Measurements from ENCODE around the gene TNFRSF14. TPM values are rescaled to one million over a fixed set of nuclear protein-coding genes. Genes with fewer than 3 reads are reported as not detected.

TNFRSF14 gene
- total RNA-seq, 1 experiment from 2014 or later = 25.5 TPM

DNA sequence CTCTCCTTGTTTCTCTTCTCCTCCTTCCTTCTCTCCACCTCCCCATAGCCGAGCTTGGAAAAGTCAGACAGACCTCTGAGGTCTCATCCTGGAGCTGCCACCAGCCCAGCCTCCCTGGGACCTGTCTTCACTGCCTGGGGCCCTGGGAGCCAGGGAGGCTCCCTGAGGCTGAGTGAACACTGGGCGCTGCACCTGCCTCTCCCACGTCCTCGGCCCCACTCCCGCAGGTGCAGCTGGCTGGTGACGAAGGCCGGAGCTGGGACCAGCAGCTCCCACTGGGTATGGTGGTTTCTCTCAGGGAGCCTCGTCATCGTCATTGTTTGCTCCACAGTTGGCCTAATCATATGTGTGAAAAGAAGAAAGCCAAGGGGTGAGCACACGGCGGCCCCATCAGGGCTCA is 5.3 kb downstream of the TNFRSF14 start:
- H3K9me2 ChIP-seq (replicated peaks; ENCODE audit: low read length) = no peaks in the 10 kb centered on the region
- no peaks in the 10 kb centered on the region for H3F3A ChIP-seq (ENCODE audit: low read length, unreplicated experiment)
- BruUV-seq (replicated peaks) = no TSS peak
- H3K27ac ChIP-seq (ENCODE audit: low read length) = no peak overlapping the region
- no peaks in the 10 kb centered on the region for H4K20me1 ChIP-seq (ENCODE audit: low read length)
- TF ChIP-seq, protein P1, sequence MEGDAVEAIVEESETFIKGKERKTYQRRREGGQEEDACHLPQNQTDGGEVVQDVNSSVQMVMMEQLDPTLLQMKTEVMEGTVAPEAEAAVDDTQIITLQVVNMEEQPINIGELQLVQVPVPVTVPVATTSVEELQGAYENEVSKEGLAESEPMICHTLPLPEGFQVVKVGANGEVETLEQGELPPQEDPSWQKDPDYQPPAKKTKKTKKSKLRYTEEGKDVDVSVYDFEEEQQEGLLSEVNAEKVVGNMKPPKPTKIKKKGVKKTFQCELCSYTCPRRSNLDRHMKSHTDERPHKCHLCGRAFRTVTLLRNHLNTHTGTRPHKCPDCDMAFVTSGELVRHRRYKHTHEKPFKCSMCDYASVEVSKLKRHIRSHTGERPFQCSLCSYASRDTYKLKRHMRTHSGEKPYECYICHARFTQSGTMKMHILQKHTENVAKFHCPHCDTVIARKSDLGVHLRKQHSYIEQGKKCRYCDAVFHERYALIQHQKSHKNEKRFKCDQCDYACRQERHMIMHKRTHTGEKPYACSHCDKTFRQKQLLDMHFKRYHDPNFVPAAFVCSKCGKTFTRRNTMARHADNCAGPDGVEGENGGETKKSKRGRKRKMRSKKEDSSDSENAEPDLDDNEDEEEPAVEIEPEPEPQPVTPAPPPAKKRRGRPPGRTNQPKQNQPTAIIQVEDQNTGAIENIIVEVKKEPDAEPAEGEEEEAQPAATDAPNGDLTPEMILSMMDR (conservative IDR thresholded peaks at IDR 0.05; ENCODE audit: low read depth, low read length) = no peak
- no peak for TF ChIP-seq EZH2 (IDR thresholded peaks at IDR 0.05; ENCODE audit: low read length, unreplicated experiment)
- no peak for TF ChIP-seq EZH2phosphoT487 (IDR thresholded peaks at IDR 0.05; ENCODE audit: borderline replicate concordance, low read length)
- intact Hi-C loops (cut with micrococcal nuclease) = no loop called here
- no peak overlapping the region for H3K9ac ChIP-seq (ENCODE audit: low read length)
- no peak overlapping the region for H3K4me2 ChIP-seq (ENCODE audit: low read length)
- ChIA-PET POLR2A (ENCODE audit: unreplicated experiment) (no interaction called here), CTCF (interaction anchor here (0.6 to 1.0 kb wide), 2 partner anchors 11 to 76 kb away, joined by 3 to 7 read pairs; no protein-coding TSS in a partner anchor)
- H3K36me3 ChIP-seq (ENCODE audit: low read depth, low read length) = no peaks in the 10 kb centered on the region
- H3K4me3 ChIP-seq (ENCODE audit: low read length) = no peak overlapping the region
- ATAC-seq (no peak), DNase-seq (no peak)
- H3K4me1 ChIP-seq (ENCODE audit: insufficient read depth, low read length) = peaks cover 7% of the 10 kb centered on the region; the same call in 1 of the 2 replicates
- H3K9me3 ChIP-seq (ENCODE audit: low read length) = no peaks in the 10 kb centered on the region
- H2AFZ ChIP-seq (ENCODE audit: low read length) = no peak overlapping the region
- 0 out of 2 replicates have a peak, but pooled peaks cover 6% of the 10 kb centered on the region for H3K27me3 ChIP-seq (ENCODE audit: low read length)
- H3K79me2 ChIP-seq (ENCODE audit: low read length) = no peaks in the 10 kb centered on the region

DNA sequence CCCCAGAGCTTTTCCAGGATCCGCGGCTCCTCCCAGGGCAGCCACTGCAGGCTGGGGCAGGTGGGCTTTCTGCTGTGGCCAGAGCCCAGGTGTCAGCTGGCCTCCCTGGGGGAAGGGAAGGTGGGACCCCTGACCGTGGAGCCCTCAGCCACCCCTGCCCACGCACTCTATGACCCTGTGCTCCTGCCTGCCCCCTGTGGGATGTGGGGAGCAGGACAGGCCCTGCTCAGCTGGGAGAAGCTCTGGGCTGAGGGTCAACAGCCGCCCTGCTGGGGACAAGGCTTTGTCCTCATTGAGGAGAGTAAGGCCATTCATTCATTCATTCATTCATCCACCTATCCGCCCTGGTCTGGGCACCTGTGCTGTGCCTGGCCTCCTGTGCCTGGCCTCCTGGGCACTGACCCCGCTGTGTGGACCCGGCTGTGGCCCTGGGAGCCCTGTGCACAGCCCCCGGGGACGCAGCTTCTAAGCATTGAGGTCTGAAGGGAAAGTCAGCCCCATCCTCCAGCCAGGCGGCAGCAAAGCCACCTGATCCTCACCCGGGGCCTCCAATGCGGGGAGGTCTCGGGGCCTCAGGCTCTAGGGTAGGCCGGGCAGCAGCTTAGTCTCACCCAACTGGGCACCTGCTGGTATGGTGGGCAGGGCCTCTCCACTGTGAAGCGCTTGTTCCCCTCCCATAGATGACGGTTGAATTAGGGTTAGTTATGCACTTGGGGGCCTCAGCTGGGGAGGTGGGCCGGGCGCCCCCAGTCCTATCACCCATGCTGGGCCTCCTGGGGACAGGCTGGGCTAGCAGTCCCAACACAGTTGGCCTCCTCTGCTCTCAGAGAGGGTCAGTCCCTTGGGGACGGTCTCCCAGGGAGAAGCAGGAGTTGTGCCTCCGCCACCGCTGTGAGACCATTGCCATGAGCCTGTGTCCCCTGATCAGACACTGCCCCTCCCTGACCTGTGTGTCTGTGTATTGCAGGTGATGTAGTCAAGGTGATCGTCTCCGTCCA is 6.0 kb downstream of the TNFRSF14 start:
- no peak for TF ChIP-seq EZH2 (IDR thresholded peaks at IDR 0.05; ENCODE audit: low read length, unreplicated experiment)
- no peak for TF ChIP-seq EZH2phosphoT487 (IDR thresholded peaks at IDR 0.05; ENCODE audit: borderline replicate concordance, low read length)
- TF ChIP-seq, protein P1 (conservative IDR thresholded peaks at IDR 0.05; ENCODE audit: low read depth, low read length) = peak; percentile 71
- Histone ChIP-seq H3K27ac (ENCODE audit: low read length) (no peak overlapping the region), H3K9me3 (ENCODE audit: low read length) (no peaks in the 10 kb centered on the region), H3F3A (ENCODE audit: low read length, unreplicated experiment) (no peaks in the 10 kb centered on the region), H3K4me2 (ENCODE audit: low read length) (no peak overlapping the region), H3K4me1 (ENCODE audit: insufficient read depth, low read length) (no peaks in the 10 kb centered on the region), H4K20me1 (ENCODE audit: low read length) (no peaks in the 10 kb centered on the region), H3K27me3 (ENCODE audit: low read length) (0 out of 2 replicates have a peak, but pooled peaks cover 6% of the 10 kb centered on the region), H2AFZ (ENCODE audit: low read length) (no peak overlapping the region), H3K36me3 (ENCODE audit: low read depth, low read length) (no peaks in the 10 kb centered on the region), H3K4me3 (ENCODE audit: low read length) (no peak overlapping the region), H3K9me2 (replicated peaks; ENCODE audit: low read length) (no peaks in the 10 kb centered on the region), H3K9ac (ENCODE audit: low read length) (no peak overlapping the region), H3K79me2 (ENCODE audit: low read length) (no peaks in the 10 kb centered on the region)
- ATAC-seq = no peak
- DNase-seq = no peak
- no TSS peak for BruUV-seq (replicated peaks)
- intact Hi-C loops (cut with micrococcal nuclease) = no loop called here
- POLR2A ChIA-PET (ENCODE audit: unreplicated experiment) = no interaction called here
- CTCF ChIA-PET = interaction anchor here (0.6 to 1.0 kb wide), 3 partner anchors 10 to 276 kb away, joined by 3 to 13 read pairs (median 7); no protein-coding TSS in a partner anchor

All from PC-3 (cell line).